RPMI8226 (cell line): ENCODE data around the gene ZNF813.
A peak's percentile ranks its signal among the peaks of the same experiment; 100 is the strongest.
"Not testable (repeated sequence)": the region's sequence is repeated elsewhere in the genome, so short reads cannot be mapped to it uniquely, and the experiment has no call there.

Experiments used
- DNase-seq: peaks from one replicate; pipeline ENCODE4 v3.0.0-alpha.2; 2015

ZNF813 gene

DNA sequence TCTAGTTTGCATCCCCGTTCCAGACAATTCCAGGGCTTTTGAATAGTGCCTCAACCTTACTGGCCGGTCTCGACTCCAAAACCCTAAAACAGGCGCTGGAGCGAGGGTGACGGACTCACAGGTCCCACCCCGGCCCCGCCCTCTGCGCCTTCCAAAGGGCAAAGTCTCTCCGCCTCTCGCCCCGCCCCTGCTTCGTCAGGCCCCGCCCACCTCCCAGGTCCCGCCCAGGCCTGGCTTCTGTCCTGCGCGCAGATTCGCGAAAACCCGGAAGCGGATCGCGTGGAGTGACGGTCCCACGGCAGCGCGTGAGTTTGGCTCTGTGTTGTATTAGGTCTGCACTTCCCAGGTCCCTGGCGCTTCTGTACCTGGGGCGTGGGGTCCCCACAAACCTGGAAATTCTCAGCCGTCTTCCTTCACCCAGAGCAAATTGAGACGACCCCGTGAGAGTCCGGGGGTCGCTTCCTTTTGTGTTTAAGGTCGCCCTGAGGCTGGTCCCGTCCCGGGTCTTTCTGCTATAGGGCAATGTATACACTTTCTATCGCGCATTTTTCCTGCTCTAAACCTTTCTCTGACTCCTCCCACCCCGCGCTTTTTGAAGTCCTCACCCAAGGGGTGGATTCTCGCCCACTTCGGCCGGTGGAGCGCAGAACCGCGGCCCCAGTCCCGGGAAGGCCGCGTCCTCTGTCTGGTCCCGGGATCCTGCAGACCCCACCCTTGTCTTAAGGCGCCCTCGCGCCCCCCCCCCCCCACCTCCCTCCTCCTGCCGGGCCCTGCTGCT lies at the start of gene ZNF813:
TSS of gene ZNF813 (plus strand) at position 249 of the 778 bp plus-strand sequence. CDS start 16,090 bp downstream, outside the sequence.
- DNase-seq, result peak; percentile 93

DNA sequence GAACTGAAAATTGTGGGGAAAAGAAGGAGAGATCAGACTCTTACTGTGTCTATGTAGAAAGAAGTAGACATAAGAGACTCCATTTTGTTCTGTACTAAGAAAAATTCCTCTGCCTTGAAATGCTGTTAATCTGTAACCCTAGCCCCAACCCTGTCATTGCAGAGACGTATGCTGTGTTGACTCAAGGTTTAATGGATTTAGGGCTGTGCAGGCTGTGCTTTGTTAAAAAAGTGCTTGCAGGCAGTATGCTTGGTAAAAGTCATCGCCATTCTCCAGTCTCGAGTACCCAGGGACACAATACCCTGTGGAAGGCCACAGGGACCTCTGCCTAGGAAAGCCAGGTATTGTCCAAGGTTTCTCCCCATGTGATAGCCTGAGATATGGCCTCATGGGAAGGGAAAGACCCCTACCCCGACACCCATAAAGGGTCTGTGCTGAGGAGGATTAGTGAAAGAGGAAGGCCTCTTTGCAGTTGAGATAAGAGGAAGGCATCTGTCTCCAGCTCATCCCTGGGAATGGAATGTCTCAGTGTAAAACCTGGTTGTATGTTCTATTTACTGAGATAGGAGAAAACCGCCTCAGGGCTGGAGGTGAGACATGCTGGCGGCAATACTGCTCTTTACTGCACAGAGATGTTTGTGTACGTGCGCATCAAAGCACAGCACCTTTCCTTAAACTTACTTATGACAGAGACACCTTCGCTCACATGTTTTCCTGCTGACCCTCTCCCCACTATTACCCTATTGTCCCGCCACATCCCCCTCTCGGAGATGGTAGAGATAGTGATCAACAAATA lies 46.8 kb upstream of the ZNF813 start:
- DNase-seq, result not testable (repeated sequence)

DNA sequence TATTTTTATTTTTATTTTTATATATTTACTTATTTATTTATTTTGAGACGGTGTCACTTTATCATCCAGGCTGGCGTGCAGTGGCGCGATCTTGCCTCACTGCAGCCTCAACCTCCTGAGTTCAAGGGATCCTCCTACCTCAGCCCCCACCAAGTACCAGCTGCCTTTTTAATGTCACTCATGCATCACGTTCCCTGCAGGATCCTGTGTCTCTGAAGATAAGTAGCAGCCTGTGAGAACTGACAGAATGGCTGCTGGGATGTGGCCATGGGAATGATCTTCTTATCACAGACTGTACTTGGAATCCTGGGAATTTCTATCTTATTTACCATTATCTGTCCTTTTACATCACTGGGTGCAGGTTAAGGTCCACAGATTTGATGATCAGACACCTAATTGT lies 45.0 kb upstream of the ZNF813 start:
- DNase-seq, result no peak

DNA sequence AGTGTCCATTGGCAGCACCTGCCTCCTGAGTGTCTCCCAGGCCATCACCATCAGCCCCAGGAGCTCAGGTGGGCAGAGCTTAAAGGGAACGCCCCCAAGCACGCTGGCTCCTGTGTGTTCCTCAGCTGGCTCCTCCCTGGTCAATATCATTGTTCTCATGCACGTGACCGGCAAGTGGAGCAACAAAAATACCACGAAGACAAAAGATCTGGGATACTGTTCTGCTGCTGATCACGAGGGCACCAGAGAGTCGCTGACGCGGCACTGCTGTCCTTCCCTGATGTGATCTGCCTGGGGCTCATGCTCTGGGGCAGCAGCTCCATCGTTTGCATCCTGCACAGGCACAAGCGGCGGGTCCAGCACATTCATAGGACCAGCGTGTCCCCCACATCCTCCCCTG lies 44.5 kb upstream of the ZNF813 start:
- DNase-seq, result not testable (repeated sequence)

DNA sequence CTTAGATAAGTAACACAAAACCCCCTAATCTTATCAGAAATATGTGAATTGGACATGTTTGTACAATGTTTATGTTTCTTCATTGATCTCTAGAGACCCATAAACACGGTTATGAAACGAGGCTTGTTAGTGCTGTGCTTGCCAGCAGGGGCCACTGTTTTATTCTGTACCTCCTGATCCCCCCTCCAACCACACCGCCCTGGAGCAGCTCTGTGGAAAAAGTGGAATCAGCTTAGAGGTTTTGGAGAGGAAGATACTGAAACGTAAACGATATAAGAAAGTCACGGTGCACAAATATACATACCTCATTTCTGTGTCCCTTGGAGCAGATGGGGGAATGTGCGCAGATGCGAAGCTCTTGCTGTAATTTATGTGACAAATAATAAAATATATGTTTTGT lies 43.9 kb upstream of the ZNF813 start:
- not testable (repeated sequence) for DNase-seq

DNA sequence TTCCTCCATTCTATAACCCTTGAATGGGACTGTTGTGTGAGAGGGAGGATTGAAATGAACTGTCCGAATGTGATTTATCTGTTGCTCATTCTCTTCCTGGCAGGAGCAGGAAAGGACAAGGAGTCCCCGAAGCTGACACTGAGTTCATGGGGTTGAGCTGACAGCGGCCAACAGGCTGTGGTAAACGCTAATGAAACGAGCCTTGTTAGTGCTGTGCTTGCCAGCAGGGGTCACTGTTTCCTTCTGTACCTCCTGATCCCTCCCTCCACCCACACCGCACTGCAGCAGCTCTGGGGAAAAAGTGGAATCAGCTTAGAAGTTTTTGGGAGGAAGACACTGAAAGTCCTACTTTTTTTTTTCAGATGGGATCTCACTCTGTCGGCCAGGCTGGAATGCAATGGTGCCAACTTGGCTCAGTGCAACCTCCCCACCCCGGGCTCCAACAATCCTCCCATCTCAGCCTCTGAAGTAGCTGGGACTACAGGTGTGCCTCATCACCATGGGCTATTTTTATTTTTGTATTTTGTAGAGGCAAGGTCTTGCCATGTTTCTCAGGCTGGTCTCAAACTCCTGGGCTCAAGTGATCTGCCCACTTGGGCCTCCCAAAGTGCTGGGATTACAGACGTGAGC lies 42.5 kb upstream of the ZNF813 start:
- peak; percentile 62 for DNase-seq

DNA sequence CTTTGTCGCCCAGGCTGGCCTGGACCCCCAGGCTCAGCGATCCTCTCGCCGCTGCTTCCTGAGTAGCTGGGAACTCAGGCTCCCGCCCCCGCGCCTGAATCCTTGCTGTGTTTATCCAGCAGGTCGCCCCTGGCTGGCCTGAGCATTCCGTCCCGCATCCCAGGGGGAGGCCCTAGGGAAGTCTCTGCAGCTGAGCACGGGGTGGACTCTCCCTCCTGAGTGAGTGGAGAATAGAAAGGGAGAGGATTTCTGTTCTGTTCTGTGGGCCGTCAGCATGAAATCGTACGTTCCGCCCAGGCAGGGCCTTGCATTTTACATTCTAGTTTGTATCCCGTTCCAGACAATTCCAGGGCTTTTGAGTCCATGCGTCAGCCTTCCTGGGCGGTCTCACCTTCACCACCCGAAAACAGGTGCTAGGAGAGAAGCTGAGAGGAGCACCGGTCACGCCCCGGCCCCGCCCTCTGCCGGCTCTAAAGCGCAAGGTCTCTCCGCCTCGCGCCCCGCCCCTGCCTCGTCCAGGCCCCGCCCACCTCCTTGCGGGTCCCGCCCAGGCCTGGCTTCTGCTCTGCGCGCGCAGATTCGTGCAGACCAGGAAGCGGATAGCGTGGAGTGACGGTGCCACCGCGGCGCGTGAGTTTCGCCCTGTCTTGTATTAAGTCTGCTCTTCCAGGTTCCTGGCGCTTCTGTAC lies 36.0 kb upstream of the ZNF813 start, which contains the start of gene ZNF761:
TSS of gene ZNF761 (plus strand) at position 586 of the 689 bp plus-strand sequence. CDS start 15,285 bp downstream, outside the sequence.
- DNase-seq, result peak; percentile 96

DNA sequence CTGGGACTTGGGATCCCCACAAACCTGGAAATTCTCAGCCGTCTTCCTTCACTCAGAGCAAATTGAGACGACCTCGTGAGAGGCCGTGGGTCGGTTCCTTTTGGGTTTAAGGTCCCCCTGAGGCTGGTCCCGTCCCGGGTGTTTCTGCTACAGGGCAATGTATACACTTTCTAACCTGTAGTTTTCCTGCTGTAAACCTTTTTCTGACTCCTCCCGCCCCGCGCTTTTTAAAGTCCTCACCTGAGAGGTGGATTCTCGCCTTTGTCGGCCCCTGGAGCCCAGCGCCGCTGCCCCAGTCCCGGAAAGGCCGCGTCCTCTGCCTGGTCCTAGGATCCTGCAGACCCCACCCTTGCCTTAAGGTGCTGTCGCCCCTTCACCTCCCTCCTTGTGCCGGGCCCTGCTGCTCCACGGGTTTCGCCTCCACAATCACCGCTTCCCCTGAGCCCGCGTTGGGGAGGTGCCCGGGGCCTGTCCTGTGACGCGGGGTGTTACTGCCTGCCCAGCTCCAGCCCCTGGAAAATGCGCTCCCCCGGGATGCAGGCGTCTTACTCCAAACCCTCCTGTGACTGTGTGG lies 35.4 kb upstream of the ZNF813 start:
- DNase-seq, result peak; percentile 19

DNA sequence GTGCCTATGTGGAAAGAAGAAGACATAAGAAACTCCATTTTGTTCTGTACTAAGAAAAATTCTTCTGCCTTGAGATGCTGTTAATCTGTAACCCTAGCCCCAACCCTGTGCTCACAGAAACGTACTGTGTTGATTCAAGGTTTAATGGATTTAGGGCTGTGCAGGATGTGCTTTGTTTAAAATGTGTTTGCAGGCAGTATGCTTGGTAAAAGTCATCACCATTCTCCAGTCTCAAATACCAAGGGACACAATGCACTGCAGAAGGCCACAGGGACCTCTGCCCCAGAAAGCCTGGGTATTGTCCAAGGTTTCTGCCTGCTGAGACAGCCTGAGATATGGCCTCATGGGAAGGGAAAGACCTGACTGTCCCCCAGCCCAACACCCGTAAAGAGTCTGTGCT lies 23.7 kb upstream of the ZNF813 start:
- DNase-seq, result not testable (repeated sequence)

DNA sequence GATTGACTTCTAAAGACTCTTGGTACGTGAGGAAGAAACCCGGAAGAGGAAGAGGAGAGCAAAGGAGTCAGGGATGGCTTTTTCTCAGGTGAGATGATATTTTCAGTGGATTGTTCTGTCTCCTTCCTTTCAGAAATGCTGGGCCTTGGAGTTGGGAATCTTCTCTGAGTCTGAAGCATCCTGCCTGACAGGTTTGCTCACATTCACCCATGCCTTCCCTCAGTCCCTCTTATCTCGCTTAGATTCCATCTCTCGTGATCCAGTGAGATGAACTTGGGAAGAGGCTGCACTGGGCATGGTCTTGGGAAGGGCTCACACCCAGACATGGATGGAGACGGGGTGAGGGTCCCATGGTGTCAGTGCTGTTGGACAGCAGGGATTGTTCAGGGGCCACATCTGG lies 20.3 kb upstream of the ZNF813 start:
- not testable (repeated sequence) for DNase-seq

DNA sequence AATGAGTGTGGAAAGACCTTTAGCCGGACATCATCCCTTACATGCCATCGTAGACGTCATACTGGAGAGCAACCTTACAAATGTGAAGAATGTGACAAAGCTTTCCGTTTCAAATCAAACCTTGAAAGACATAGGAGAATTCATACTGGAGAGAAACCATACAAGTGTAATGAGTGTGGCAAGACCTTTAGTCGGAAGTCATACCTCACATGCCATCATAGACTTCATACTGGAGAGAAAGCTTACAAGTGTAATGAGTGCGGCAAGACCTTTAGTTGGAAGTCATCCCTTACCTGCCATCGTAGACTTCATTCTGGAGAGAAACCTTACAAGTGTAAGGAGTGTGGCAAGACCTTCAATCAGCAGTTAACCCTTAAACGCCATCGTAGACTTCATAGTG lies 11.7 kb upstream of the ZNF813 start:
- no peak for DNase-seq

DNA sequence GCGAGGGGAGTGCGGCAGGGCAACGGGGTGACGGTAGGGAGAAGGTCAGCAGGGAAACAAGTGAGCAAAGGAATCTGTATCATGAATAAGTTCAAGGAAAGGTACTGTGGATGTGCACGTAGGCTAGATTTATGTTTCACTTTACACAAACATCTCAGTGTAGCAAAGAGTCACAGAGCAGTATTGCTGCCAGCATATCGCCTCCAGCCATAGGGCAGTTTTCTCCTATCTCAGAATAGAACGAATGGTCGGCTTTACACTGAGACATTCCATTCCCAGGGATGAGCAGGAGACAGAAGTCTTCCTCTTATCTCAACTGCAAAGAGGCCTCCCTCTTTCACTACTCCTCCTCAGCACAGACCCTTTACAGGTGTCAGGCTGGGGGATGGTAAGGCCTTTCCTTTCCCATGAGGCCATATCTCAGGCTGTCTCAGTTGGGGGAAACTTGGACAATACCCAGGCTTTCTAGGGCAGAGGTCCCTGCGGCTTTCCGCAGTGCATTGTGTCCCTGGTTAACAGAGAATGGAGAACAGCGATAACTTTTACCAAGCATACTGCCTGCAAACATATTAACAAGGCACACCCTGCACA lies 7.3 kb upstream of the ZNF813 start:
- DNase-seq, result not testable (repeated sequence)

DNA sequence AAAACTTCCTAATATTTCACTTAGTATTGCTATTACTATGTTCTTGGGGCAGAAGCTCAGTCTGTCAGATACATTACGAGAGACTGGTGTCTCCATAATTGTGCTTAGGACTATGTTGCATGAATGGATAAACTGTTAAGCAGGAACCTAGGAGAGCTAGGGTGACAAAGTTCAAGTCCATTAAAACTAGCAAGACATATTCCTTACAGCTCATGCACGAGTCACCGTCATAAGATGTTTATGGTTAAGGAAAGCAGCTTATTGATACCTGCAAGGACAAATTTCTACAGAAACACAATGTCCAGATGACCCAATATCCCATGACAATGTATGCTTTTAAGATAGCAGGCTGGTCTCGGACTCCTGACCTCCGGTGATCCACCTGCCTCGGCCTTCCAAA lies 5.7 kb upstream of the ZNF813 start:
- no peak for DNase-seq

DNA sequence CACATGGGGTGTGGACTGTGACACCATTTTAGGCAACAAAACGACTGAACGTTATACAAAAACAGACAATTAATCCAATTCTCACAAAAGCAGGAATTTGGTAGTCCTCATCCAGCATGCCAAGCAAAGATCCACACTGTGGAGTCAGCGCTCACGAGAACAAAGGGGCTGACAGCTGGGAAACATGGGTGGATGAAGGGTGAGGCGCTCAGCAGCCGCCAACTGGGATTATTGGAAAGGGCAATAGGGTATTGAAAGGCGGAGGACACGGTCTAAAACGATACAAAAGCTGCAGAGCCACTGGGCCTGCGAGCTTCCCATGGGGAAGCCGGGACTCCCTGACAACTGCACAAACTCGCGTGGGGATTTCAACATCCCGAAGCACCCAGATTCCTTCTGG lies 4.7 kb upstream of the ZNF813 start:
- DNase-seq, result no peak

DNA sequence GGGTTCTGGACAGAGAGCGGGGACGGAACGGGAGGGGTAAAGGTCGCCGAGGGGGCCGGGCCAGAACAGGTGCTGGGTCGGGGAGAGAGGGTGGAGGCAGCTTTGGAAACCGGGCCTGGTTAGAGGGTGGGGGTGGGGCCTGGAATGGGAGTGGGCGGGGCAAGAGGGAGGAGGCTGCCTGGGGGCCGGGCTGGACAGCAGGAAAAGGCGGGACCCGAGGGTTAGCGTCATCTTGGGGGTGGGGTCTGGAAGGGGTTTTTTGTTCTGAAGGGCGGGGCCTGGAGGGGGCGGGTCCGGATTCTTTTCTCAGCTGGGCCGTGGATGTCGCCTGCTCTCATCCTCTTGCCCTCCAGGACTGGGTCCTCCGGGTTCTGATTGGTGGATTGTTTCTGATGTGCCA lies 4.3 kb upstream of the ZNF813 start:
- DNase-seq, result peak; percentile 5

DNA sequence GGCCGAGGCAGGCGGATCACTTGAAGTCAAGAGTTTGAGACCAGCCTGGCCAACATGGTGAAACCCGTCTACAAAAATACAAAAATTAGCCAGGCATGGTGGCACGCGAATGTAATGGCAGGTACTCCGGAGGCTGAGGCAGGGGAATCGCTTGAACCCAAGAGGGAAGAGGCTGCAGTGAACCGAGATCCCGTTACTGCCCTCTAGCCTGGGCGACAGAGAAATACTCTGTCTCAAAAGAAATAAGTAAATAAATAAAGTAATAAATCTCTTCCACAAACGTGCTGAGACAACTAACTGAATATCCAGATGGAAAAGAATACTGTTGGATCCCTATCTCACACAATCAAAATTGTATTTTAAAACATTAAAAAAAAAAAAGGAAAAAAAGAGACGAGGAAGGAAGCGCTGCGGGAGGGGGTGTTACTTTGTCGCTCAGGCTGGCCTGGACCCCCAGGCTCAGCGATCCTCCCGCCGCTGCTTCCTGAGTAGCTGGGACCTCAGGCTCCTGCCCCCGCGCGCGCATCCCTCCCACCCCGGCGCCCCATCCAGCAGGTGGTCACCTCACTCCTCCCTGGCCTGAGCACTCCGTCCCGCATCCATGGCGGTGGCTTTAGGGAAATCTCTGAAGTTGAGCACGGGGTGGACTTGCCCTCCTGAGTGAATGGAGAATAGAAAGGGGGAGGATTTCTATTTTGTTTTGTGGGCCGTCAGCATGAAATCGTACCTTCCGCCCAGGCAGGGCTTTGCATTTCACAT lies 628 bp upstream of the ZNF813 start:
- no peak for DNase-seq

DNA sequence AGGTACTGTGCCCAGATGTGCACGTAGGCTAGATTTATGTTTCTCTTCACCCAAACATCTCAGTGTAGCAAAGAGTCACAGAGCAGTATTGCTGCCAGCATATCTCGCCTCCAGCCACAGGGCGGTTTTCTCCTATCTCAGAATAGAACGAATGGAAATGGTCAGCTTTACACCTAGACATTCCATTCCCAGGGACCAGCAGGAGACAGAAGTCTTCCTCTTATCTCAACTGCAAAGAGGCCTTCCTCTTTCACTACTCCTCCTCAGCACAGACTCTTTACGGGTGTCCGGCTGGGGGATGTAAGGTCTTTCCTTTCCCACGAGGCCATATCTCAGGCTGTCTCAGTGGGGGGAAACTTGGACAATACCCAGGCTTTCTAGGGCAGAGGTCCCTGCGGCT lies 1.1 kb downstream of the ZNF813 start:
- not testable (repeated sequence) for DNase-seq

DNA sequence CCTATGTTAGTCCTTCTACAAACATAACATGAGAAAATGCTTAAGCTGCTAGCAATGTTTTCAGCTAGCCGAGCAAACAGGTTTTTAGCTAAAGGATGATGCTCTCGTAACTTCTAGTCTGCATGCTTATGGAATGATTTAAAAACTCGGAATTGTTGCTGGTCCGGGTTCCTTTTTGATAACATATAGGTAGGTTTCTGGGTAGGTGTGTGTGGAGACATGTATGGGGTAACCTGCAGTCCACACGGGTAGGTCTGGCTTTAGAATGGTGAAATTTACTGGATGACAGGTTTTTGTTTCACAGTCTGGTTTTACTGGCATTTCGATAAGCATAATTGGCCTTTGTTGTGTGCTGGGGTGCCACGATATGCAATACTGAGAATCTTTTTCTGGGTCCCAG lies 4.4 kb downstream of the ZNF813 start:
- DNase-seq, result no peak

DNA sequence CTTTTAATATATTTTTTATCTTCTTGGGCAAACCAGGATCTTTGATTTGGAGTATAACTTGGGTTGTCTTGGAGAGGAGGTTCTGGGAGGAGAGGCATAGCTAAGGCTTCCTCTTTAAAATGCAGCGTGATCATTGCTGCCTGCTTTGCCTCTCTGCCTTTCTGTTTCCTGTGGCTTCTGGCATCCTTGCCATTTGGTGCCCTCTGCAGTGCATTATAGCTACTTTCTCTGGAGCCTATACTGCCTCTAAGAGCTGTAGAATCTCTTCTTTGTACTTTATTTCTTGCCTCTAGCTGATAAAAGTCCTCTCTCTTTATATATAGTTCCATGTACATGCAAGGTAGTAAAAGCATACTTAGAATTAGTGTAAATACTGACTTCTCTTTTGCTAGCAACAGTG lies 7.3 kb downstream of the ZNF813 start:
- not testable (repeated sequence) for DNase-seq

DNA sequence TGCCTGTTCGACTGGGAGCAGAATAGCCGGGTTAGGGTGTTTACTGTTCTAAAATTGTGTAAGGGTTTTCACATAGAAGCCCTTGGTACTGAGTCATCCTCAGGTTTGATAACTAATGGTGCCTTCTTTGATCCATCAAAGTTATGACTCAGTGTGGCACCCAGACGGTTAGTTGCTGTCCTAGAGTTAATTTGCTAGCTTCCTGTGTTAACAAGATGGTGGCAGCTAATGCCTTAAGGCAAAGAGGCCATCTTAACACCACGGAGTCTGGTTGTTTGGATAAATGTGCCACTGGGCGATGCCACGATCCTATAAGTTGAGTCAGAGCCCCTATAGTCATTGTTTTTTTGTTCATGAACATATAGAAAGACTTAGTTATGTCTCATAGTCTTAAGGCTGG lies 7.9 kb downstream of the ZNF813 start:
- DNase-seq, result not testable (repeated sequence)

DNA sequence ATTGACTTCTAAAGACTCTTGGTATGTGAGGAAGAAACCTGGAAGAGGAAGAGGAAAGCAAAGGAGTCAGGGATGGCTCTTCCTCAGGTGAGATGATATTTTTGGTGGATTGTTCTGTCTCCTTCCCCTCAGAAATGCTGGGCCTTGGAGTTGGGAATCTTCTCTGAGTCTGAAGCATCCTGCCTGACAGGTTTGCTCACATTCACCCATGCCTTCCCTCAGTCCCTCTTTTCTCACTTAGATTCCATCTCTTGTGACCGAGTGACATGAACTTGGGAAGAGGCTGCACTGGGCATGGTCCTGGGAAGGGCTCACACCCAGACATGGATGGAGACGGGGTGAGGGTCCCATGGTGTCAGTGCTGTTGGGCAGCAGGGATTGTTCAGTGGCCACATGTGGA lies 16.2 kb downstream of the ZNF813 start:
- not testable (repeated sequence) for DNase-seq
